GM21737 (cell line): ENCODE results near the gene DBP.

Source experiments
- ATAC-seq: cut with Tn5 transposase; IDR thresholded peaks from one replicate; pipeline ENCODE4 v1.9.1; 2021; ENCODE audit warnings: mild to moderate bottlenecking, moderate library complexity; ENCODE audit not compliant: unreplicated experiment

The DBP gene

DNA sequence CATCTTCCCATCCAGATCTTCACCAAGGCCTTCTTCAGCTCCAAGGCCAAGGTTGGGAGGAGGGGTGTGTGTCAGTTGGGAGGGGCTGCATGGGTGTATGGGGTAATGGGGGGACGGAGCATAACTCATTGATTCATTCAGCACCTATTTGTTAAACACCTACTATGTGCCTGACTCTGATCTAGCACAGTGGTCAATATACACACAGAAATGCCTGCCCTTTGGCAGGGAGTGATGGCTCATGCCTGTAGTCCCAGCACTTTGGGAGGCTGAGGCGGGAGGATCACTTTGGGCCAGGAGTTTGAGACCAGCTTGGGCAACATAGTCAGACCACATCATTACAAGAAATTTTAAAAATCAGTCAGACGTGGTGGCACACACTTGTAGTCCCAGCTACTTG is 49.8 kb downstream of the DBP start:
- ATAC-seq: no peak

DNA sequence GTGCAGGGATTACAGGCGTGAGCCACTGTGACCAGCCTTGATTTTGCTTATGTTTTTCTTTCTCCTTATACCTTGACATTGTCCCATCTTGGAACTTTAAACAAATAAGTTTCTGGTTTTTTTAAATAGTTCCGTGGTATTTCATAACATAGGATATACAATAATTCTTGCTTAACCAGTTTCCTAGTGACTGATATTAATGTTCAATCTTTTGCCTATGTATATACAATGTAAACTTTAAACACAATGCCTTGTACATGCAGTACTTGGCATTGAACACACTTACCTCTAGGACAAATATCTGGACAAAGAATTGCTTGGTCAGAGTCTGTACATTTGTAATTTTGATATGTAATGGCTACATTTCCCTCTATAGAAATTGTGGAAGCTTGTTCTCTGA is 55.0 kb downstream of the DBP start:
- ATAC-seq: no peak
